ENCODE measurements around the gene SMG9.

DNA sequence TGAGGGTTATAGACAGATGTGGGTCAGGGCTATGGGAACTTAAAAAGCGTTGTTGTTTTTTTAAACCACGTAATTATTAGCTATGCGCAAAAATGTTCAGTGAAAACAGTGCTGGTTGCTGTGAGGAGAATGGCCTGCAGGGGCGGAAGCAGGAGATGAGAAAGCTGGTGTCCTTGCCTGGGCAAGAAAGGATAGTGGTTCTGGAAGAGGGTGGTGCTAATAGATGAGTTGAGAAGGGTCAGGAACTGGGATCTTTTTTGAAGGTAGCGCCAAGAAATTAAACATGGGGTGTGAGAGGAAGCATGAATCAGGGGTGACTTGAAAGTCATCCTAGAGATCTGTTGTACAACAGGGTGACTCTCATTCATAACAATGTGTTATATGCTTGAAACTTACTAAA is 4.8 kb upstream of the SMG9 start:
- TF ChIP-seq POLR2A (IDR thresholded peaks at IDR 0.05), result no peak
- TF ChIP-seq CTCF (IDR thresholded peaks at IDR 0.05), result peak in 2 of 3 donors; percentile 21 to 55

Data from breast epithelium (tissue), 3 donors.